GM10266 (cell line): ENCODE results near the gene RNF138.

Source experiments
- DNase-seq: peaks from one replicate; pipeline ENCODE4 v3.0.0; 2012; ENCODE audit errors: extremely low spot score
- CTCF ChIP-seq: IDR thresholded peaks from 2 replicates; pipeline ENCODE4 v1.5.1; 2012; ENCODE audit warnings: mild to moderate bottlenecking, low read depth; ENCODE audit not compliant: control insufficient read depth, insufficient read depth; ENCODE audit errors: missing control alignments

Gene RNF138

DNA sequence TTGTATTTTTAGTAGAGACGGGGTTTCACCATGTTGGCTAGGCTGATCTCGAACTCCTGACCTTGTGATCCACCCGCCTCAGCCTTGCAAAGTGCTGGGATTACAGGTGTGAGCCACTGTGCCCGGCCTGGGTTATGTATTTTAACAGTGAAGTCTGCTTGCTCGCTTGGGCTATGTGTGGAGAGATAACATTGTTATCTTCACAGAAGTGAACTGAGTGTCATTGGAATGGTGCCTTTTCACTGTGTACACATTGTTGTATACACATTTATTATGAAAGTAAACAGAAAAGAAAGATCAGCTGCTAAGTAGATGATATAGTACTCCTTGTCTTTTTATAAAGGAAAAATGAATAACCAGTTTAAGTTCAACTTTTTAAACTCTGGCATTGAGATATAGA lies 30.4 kb downstream of the RNF138 start:
- no peak for TF ChIP-seq CTCF
- DNase-seq: no peak

DNA sequence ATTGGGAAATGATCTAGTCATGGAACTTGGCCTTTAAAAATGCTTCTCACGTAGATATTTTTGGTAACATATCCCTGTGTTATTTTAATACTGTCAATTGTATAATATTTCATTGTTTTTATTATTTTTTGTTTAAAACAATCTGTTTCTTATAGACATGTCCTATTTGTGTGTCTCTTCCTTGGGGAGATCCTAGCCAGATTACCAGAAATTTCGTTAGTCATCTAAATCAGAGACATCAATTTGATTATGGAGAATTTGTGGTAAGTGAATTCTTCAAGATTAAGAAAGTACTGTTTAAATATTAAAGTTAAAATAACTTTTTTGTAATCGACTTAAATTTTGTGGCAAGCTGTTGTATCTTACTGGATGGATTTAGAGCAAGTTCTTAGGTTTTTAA lies 34.9 kb downstream of the RNF138 start:
- no peak for TF ChIP-seq CTCF
- no peak for DNase-seq

GRCh38 chr18:32135625-32136024 lies 44.0 kb downstream of the RNF138 start:
- no peak for DNase-seq
- no peak for TF ChIP-seq CTCF

DNA sequence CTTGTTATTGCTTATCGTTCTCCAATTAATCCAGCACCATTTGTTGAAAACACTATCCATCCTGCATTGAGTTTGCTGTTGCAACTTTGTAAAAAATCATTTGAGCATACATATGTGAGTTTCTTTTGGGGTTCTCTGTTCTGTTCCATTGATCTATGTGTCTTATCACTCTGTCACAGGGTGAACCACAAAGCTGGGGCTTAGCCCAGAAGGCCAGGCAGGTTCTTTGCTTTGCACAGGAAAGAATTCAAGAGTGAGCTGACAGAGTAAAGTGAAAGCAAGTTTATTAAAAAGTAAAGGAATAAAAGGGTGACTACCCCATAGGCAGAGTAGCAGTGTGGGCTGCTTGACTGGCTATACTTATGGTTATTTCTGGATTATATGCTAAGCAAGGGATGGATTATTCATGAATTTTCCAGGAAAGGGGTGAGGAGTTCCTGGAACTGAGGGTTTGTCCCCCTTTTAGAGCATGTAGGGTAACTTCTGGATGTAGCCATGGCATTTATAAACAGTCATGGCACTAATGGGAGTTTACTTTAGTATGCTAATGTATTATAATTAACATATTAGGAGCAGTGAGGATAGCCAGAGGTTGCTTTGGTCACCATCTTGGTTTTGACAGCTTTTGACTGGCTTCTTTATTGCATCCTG lies 46.8 kb downstream of the RNF138 start:
- no peak for TF ChIP-seq CTCF
- DNase-seq: no peak

DNA sequence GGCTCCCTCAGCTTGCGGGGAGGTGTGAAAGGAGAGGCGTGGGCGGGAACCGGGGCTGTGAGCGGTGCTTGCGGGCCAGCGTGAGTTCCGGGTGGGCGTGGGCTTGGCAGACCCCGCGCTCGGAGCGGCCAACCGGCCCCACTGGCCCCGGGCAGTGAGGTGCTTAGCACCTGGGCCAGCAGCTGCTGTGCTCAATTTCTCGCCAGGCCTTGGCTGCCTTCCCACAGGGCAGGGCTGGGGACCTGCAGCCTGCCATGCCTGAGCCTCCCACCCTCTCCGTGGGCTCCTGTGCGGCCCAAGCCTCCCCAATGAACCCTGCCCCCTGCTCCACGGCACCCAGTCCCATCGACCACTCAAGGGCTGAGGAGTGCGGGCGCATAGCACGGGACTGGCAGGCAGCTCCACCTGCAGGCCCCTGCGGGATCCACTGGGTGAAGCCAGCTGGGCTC lies 48.2 kb downstream of the RNF138 start:
- TF ChIP-seq CTCF: no peak
- no peak for DNase-seq

GRCh38 chr18:32148185-32148870 lies 56.7 kb downstream of the RNF138 start:
- no peak for TF ChIP-seq CTCF
- DNase-seq: no peak
